Gastroesophageal sphincter (tissue), 4 donors: ENCODE data around the gene IGFBP2. TPM values are rescaled to one million over a fixed set of nuclear protein-coding genes. Genes with fewer than 3 reads are reported as not detected.

Experiments
- ATAC-seq: fragments of 150-250 bp; one replicate; pipeline ENCODE4 v1.9.1; 2016; ENCODE audit warnings: mild to moderate bottlenecking, moderate library complexity
- H3K27ac ChIP-seq, 4 donors: fragments of 200-600 bp; sonication (generic) in 3 of 4; 1 replicate in 3 of 4; 2 replicates in 1 of 4; pipeline ENCODE4 v1.5.1; 2016 to 2019
- H3K27me3 ChIP-seq: fragments of 200-600 bp; sonication (generic); one replicate; pipeline ENCODE4 v1.5.1; 2019
- H3K36me3 ChIP-seq, 2 donors: fragments of 200-600 bp; sonication (generic); one replicate each; pipeline ENCODE4 v1.5.1; 2019; ENCODE audit warnings: control low read depth in 1 of 2
- H3K4me1 ChIP-seq, 3 donors: fragments of 200-600 bp; sonication (generic); 1 replicate in 2 of 3; 2 replicates in 1 of 3; pipeline ENCODE4 v1.5.1; 2016 to 2019; ENCODE audit warnings: control low read depth in 2 of 3
- H3K4me3 ChIP-seq, 2 donors: fragments of 200-600 bp; sonication (generic); one replicate each; pipeline ENCODE4 v1.5.1; 2019; ENCODE audit warnings: mild to moderate bottlenecking in 1 of 2, moderate library complexity in 1 of 2
- H3K9me3 ChIP-seq, 3 donors: fragments of 200-600 bp; sonication (generic); one replicate each; pipeline ENCODE4 v1.5.1; 2017 to 2019; ENCODE audit warnings: control low read depth in 2 of 3
- EP300 ChIP-seq: sonication (generic); formaldehyde crosslinking; IDR thresholded peaks from one replicate; pipeline ENCODE4 v1.6.1; 2017; ENCODE audit warnings: antibody characterized with exemption, mild to moderate bottlenecking
- POLR2A ChIP-seq, 2 donors: fragments of 450-650 bp; IDR thresholded peaks; one replicate each; pipeline ENCODE4 v1.6.1; 2017; ENCODE audit warnings: antibody characterized with exemption in 2 of 2, mild to moderate bottlenecking in 2 of 2, moderate library complexity in 1 of 2
- POLR2AphosphoS5 ChIP-seq: sonication (generic); formaldehyde crosslinking; IDR thresholded peaks from one replicate; pipeline ENCODE4 v1.6.1; 2017; ENCODE audit warnings: antibody characterized with exemption
- WGBS, 2 donors: methylation state at CpG; one replicate each; pipeline ENCODE4 v1.1.5; 2018; ENCODE audit warnings: low coverage in 1 of 2; 5-methylcytosine and 5-hydroxymethylcytosine counted together
- total RNA-seq, 4 donors: library from RNA; depleted of rRNA; stranded (reverse); fragments of >200 nt; gene quantifications; one replicate each; pipeline ENCODE4 v1.1.0, GENCODE V29; 2016
- TF ChIP-seq, protein P1 (sequence below), 4 experiments: fragments of 200-600 bp in 2 of 4; fragments of 450-650 bp in 2 of 4; sonication (generic) in 1 of 4; IDR thresholded peaks; one replicate each; pipeline ENCODE4 v1.5.1; 2017 to 2019; ENCODE audit warnings: antibody characterized with exemption in 4 of 4, mild to moderate bottlenecking in 2 of 4, moderate library complexity in 2 of 4

The IGFBP2 gene
- total RNA-seq, 4 donors from 2014 or later, result 137 to 449 (median 301) TPM

DNA sequence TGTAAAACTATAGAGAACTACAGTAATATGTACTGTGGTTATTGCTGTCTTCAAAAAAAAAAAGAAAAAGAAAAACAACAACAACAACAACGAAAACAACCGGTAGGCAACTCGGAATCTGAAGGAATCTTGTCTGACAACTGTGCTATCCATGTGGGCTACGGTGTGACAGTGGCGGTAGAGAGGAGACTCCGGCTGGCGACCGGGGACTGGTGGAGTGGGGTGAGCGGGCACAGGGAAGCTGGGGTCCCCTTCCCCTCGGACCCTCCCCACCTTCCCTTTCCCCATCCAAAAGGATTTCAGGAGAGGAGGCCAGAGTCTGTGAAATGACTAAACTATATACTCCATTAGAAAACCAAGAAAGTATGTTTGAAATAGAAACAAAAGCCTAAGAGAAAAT is 39.2 kb downstream of the IGFBP2 start:
- Histone ChIP-seq H3K4me1 (no peaks in the 10 kb centered on the region), H3K36me3 (peaks cover 0 to 46% of the 10 kb centered on the region in 2 donors), H3K27me3 (no peaks in the 10 kb centered on the region), H3K4me3 (no peak overlapping the region), H3K9me3 (no peaks in the 10 kb centered on the region), H3K27ac (peak overlapping the region in 2 of 4 donors; percentile 28 to 39)
- ATAC-seq, result no peak
- WGBS, 2 donors, result 70 to 81% methylated on average over 10 of the region's 10 CpGs
- TF ChIP-seq, protein P1, sequence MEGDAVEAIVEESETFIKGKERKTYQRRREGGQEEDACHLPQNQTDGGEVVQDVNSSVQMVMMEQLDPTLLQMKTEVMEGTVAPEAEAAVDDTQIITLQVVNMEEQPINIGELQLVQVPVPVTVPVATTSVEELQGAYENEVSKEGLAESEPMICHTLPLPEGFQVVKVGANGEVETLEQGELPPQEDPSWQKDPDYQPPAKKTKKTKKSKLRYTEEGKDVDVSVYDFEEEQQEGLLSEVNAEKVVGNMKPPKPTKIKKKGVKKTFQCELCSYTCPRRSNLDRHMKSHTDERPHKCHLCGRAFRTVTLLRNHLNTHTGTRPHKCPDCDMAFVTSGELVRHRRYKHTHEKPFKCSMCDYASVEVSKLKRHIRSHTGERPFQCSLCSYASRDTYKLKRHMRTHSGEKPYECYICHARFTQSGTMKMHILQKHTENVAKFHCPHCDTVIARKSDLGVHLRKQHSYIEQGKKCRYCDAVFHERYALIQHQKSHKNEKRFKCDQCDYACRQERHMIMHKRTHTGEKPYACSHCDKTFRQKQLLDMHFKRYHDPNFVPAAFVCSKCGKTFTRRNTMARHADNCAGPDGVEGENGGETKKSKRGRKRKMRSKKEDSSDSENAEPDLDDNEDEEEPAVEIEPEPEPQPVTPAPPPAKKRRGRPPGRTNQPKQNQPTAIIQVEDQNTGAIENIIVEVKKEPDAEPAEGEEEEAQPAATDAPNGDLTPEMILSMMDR (IDR thresholded peaks at IDR 0.05), result no peak
- no peak for TF ChIP-seq POLR2A (IDR thresholded peaks at IDR 0.05)
- TF ChIP-seq EP300, result no peak
- no peak for TF ChIP-seq POLR2AphosphoS5

DNA sequence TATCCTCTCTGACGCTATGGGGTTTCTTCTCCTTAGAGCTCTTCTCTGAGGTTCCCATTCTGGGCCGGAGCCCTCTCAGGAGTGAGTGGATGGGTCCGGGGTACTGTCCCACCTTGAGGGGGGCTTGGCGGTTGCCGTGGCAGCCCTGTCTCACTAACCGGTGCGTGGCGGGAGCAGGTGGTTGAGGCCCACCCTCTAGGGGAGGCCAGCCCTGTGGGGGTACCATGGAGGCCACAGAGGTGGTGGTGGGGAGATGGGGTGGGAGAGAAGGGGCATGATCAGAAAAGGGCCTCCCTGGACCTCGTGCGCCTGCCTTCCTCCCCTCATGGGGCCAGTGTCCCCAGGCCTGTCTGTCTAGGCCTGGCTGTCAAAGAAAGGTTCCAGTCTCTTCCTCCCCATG is 39.8 kb downstream of the IGFBP2 start:
- TF ChIP-seq EP300, result no peak
- TF ChIP-seq POLR2AphosphoS5, result no peak
- no peak for TF ChIP-seq POLR2A (IDR thresholded peaks at IDR 0.05)
- ATAC-seq, result no peak
- H3K4me3 ChIP-seq, result no peak overlapping the region
- H3K4me1 ChIP-seq, result no peaks in the 10 kb centered on the region
- peaks cover 0 to 51% of the 10 kb centered on the region in 2 donors for H3K36me3 ChIP-seq
- 70% methylated on average over 2 of the region's 10 CpGs; no CpG with 5 or more reads in 1 of the 2 donors for WGBS, 2 donors
- peak overlapping the region in 3 of 4 donors; percentile 28 to 60 (median 39) for H3K27ac ChIP-seq
- H3K27me3 ChIP-seq, result no peaks in the 10 kb centered on the region
- H3K9me3 ChIP-seq, result no peaks in the 10 kb centered on the region

DNA sequence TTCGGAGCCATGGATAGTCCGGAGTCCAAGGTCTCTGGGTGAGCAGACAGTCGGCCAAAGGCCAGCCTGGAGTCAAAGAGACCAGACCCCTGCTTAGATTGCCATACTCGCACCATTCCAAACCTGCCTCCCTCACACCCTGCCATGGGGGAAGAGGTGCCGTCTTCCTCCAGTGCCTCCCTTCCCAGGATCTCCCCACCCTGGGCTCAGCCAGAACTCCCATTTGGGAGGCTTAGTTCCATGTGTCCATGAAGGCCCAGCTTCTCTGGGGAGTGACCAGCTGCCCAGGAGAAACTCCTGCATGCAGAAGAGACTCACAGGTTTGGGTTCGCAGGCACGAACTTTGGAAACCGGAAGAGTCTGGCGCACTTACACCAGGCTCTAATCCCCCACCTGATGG is 40.4 kb downstream of the IGFBP2 start:
- no peak for ATAC-seq
- Histone ChIP-seq H3K4me3 (no peak overlapping the region), H3K36me3 (peaks cover 0 to 57% of the 10 kb centered on the region in 2 donors), H3K9me3 (no peaks in the 10 kb centered on the region), H3K27ac (peak overlapping the region in 3 of 4 donors; percentile 28 to 60 (median 39)), H3K4me1 (no peaks in the 10 kb centered on the region), H3K27me3 (no peaks in the 10 kb centered on the region)
- no peak for TF ChIP-seq POLR2A (IDR thresholded peaks at IDR 0.05)
- TF ChIP-seq, protein P1 (IDR thresholded peaks at IDR 0.05), result no peak
- no peak for TF ChIP-seq POLR2AphosphoS5
- TF ChIP-seq EP300, result no peak
- WGBS, 2 donors, result no CpG with 5 or more reads among the region's 9 CpGs

DNA sequence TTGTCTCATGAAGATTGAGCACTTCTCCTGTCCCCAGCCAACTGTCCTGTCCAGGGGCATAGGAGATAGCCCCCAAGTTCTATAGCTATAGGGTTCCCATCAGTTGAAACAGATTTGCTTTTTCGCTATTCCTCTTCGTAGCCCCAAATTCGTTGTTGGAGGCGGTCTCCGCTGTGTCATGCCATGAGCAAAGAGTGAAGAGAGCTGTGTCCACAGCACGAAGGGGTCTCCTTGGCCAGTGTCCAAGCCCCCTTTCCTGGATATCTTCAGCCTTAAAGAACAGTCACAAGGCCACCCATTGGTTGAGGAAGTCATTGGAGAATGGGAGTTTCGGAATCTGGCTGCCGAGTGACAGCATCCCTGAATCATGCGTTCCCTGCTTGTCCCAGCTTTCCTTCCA is 41.2 kb downstream of the IGFBP2 start:
- Histone ChIP-seq H3K36me3 (peaks cover 0 to 65% of the 10 kb centered on the region in 2 donors), H3K27me3 (no peaks in the 10 kb centered on the region), H3K4me3 (no peak overlapping the region), H3K27ac (peak overlapping the region in 1 of 4 donors; percentile 93), H3K4me1 (peaks cover 0 to 5% (median 0%) of the 10 kb centered on the region in 3 donors), H3K9me3 (no peaks in the 10 kb centered on the region)
- TF ChIP-seq, protein P1 (IDR thresholded peaks at IDR 0.05), result no peak
- TF ChIP-seq POLR2A (IDR thresholded peaks at IDR 0.05) (no peak), POLR2AphosphoS5 (no peak), EP300 (no peak)
- ATAC-seq, result no peak
- 73 to 95% methylated on average over 4 to 6 of the region's 9 CpGs for WGBS, 2 donors

DNA sequence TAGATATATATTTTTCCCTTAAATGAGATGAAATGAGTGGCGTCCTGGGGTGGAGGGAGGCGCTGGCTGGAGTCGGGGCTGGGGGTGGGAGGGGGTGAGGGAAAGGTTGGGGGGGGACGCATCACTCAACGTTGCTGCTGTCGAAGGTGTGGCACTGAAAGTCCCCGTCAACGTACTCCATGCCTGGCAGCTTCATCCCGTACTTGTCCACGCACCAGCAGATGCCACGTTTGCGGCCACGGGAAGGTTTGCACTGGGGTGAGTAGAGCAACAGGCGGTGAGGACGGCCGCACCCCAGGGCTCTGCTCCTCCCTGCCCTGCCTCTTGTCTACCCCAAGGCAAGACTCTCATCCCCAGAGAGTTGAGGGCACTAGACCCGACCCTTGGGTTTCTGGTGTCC is 43.4 kb downstream of the IGFBP2 start:
- Histone ChIP-seq H3K4me3 (no peak overlapping the region), H3K27ac (peak overlapping the region in 2 of 4 donors; percentile 28 to 93), H3K27me3 (no peaks in the 10 kb centered on the region), H3K36me3 (peaks cover 0 to 79% of the 10 kb centered on the region in 2 donors), H3K4me1 (peaks cover 2 to 28% (median 8%) of the 10 kb centered on the region in 3 donors), H3K9me3 (no peaks in the 10 kb centered on the region)
- no peak for ATAC-seq
- TF ChIP-seq, protein P1 (IDR thresholded peaks at IDR 0.05), result no peak
- TF ChIP-seq EP300, result no peak
- no peak for TF ChIP-seq POLR2AphosphoS5
- TF ChIP-seq POLR2A (IDR thresholded peaks at IDR 0.05), result no peak
- 57 to 100% methylated on average over 1 to 7 of the region's 17 CpGs for WGBS, 2 donors
